NCI-H2029 treated with DMSO at 0.1 percent for 48 hours (cell line): ENCODE results near the gene HARBI1.

Experiments
- DNase-seq: peaks from one replicate; lab custom pipeline; 2025; lab: John Stamatoyannopoulos, UW

The HARBI1 gene

DNA sequence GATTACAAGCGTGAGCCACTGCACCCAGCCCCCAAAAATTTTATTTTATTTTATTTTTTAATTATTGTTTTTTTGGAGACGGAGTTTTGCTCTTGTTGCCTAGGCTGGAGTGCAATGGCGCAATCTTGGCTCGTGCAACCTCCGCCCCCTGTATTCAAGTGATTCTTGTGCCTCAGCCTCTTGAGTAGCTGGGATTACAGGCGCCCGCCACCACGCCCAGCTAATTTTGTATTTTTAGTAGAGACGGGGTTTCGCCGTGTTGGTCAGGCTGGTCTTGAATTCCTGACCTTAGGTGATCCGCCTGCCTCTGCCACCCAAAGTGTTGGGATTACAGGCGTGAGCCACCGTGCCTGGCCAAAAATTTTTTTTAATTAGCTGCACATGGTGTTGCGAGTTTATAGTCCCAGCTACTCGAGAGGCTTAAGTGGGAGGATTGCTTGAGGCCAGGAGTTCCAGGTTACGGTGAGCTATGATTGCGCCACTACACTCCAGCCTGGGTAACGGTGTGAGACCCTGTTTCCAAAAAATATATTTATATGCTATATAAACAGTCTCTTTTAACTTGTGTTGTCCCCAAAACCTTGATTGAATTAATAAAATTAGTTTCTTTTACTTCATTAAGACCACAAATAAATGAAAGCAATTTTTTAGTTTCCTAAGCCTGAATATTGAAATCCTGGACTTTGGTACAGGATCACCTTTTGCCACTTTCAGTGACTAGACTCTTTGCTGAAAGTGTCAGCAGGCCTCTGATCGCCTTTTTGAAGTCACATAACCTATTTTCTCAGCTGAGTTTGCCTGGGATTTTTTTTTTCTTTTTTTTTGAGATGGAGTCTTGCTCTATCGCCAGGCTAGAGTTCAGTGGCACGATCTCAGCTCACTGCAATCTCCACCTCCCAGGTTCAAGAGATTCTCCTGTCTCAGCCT lies 16.5 kb upstream of the HARBI1 start:
- DNase-seq, result no peak

DNA sequence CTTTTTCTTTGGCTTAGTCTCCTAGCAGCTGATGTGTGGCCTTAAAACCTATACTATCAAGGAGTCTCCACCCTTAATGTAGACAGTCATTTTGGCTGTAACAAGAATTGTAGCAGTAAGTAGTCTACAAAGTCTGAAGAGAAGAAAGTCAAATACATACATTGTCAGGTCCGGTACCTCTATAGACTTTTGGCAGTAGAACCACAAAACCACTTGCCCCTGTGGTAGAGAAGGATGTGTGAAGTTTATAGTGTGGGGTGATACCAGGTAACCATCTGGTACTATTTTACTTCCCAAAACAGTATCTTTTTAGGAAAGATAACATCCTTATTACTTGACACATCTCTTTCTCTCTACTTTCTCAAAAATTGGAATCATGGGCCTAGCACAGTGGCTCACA lies 15.5 kb upstream of the HARBI1 start:
- no peak for DNase-seq

- DNase-seq, result no peak
Measured at GRCh38 chr11:46631676-46632075, 14.6 kb upstream of the HARBI1 start.

DNA sequence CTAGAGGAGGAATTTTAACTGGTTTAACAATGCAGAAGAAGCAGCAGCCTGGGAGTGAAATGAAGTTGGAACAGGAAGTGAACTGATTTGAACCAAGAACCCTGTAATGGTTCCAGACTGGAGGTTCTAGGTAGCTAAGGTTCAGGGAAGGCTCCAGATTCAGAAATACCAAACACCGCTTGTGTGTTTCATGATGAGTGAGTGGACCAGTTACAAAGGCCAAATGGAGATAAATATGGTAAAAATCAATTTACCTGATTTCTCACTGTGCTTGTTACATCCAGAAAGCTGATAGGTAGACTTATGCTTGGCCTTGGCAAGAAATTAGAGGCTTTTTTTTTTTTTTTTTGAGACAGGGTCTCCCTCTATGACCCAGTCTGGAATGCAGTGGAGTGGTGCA lies 13.2 kb upstream of the HARBI1 start:
- no peak for DNase-seq

DNA sequence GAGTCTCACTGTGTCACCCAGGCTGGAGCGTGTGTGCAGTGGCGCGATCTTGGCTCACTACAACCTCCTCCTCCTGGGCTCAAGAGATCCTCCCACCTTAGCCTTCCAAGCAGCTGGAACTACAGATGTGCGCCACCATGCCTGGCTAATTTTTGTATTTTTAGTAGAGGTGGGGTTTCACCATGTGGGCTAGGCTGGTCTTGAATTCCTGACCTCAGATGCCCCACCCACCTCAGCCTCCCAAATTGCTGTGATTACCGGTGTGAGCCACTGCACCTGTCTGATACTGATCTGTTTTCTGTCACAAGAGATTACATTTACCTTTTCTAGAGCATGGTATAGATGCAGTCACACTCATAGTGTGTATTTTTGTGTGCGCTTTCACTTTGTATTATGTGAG lies 11.9 kb upstream of the HARBI1 start:
- no peak for DNase-seq

DNA sequence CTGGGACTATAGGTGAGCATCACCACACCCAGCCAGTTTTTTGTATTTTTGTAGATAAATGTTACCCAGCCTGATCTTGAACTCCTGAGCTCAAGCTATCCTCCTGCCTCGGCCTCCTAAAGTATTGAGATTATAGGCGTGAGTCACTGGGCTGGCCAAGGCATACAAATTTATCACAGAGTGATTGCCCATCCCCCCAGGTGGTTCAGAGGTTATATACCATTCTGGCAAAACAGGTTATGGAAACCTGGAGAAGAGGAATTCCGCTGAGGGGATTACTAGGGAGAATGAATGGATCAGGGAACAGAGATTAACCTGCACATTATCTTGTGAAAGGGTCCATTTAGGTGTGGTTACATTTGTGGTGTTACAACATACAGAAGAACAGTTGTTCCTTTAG lies 8.4 kb upstream of the HARBI1 start:
- DNase-seq, result no peak

GRCh38 chr11:46618837-46619236 lies 1.8 kb upstream of the HARBI1 start:
- DNase-seq, result no peak

DNA sequence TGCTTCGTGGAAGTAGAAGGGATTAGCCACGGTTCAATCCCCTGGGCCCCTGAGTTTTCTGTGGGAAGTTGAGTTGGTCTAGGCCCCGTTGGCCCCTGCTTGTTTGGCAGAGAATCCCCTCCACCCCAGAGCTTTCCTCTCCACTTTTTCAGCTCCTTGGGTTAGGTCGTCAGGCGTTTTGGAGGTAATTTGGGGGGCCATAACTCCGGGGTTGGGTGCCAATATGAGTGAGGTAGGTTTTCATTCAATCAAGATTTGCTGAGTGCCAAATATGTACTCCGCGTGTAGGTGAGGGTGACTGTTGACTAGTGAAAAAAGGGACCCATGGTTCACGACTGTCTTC lies 916 bp upstream of the HARBI1 start:
- no peak for DNase-seq

GRCh38 chr11:46616551-46617133 lies 385 bp downstream of the HARBI1 start:
- no peak for DNase-seq

DNA sequence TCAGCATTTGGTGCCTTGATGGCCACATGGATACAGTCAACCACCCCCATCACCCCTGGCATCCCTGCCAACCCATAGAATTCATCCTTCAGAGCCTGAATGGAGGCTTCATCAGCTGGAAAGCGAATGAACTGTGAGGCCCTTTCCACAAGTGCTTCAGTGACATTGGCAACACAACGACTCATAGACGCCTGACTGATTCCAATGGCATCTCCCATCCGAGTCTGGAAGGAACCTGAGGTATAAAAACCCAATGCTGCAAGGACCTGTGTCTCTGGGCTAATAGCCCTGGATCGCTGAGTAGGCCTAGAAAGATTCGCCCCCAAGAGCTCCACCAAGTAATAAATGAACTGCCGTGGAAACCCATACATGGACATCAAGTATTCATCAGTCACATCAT lies 1.3 kb downstream of the HARBI1 start:
- no peak for DNase-seq

GRCh38 chr11:46612326-46612725 lies 4.7 kb downstream of the HARBI1 start:
- no peak for DNase-seq

DNA sequence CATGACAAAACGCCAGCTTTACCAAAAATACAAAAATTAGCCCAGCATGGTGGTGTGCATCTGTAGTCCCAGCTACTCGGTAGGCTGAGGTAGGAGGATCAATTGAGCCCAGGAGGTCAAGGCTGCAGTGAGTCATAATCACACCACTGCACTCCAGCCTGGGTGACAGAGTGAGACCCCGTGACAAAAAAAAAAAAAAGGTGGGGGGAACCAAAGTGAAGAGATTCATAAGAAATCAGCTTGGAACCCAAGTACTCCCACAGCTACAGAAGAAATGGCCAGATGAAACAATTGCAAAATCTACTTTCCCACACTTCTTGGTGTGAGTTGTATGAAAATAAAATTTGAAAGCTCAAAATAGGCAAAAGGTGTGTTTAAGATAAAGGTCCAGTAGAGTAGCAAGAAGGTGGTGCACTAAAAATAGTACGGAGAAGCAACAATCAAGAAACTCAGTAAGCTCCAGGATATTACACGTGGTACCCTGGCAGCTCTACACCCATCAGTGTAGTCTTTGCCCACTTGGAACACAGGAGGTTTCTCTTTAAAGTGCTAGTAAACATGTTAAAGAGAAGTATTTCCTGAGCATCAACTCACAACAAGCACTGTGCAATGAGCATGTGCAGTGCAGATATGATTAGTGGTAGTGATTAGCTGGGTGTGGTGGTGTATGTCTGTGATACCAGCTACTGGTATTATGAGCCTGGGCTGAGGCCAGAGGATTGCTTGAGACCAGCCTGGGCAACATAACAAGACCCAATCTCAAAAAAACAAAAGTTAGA lies 5.3 kb downstream of the HARBI1 start:
- DNase-seq, result no peak

GRCh38 chr11:46609386-46609785 lies 7.6 kb downstream of the HARBI1 start:
- DNase-seq, result no peak

DNA sequence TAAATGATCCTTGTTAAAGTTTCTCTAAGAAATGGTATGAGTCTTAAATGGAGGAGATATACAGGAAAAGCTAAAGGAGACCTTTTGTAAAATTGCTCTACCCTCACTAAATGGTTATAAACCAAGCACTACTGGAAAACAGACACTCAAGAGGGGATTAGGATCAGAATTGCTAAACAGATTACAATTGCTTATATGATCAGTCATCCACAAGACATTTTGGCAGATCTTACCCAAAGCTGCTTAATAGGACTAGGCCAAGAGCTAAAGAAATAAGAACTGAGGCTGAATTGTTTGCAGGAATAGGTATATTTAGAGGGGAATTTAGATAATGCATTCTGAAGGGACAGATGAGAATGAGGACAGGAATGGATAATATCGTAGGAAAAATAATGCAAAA lies 9.5 kb downstream of the HARBI1 start:
- no peak for DNase-seq

DNA sequence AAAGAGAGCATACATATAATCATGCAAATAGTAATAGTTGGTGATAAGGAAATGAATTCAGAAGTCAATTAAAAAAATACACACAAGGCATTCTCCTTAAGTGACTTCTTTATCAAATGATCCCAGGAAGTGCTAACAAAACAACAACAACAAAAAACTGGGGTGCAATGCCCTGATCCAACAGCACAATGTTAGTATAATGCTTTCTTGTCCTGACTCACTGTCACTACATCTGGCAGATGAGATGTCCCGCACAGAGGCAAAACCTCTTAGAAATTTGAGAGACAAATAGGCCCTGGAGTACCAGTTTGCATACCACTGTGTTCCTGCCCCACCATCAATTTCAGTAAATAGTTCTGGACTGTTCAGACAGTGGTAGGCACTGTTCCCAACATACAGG lies 12.2 kb downstream of the HARBI1 start:
- no peak for DNase-seq

- no peak for DNase-seq
Measured at GRCh38 chr11:46603704-46604308, 13.2 kb downstream of the HARBI1 start.

- DNase-seq, result no peak
Measured at GRCh38 chr11:46601129-46601528, 15.9 kb downstream of the HARBI1 start.

DNA sequence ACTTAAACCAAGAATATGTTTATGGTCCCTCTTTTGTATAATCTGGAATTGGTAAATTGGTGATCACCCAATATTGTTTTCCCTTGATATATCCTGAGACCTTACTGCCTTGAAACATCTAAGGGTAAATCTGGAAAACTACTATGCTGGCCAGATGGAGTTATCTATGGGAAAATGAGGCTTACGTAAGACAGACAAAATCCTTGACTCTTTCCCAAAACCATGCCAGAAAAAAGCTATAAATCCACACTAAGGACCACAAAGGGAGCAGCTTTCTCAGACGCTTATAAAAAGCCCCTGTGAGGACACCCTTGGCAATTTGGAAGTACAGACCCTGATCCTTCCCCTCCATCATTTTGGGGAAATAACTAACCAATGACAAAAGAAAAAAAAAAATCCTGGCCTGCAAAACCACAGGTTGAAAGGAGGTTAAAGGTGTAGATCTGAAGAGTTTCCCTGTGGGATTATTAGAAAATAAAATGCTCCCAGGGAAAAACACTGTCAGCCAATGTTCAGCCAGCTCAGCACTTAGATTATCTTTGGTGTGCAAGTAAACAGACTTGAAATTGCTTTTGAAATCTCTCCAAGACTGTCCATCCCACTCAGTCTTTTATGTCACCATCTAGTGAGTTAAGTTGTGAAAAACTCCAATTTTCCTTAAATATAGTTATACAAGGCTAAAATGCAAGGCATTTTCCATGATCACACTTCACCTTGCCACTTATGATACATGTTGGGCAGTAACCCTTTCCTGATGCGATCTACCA lies 16.6 kb downstream of the HARBI1 start:
- DNase-seq, result no peak

- DNase-seq, result no peak
Measured at GRCh38 chr11:46599340-46600193, 17.5 kb downstream of the HARBI1 start.

DNA sequence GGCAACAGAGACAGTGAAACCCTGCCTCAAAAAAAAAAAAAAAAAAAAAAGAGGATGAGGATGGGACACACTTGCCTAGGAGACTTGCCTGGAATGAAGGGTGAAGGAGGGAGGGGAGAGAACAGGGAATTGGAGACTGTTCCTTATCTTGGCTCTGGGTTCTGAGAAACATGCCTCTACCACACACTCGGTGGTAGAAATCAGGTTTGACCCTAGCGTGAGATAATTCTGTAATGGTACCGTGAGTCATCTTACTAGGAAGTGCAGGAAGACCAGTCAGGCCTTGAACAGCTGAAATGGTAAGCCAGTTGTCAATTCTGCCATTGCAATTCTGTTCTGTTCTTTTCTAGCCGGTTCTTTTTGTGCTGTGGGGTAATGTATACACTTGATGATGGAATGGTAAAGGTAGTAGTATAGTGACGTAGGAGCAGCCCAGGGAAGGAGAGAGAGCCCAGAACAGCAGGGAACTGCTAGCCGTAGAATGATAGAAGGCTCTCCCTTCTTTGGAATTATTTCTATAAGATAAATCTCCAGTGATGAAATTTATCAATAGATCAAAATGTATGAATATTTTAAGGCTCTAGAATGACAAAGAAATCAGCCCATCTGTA lies 19.3 kb downstream of the HARBI1 start:
- no peak for DNase-seq
